Tibial nerve (tissue), 3 donors: Measurements from ENCODE around the gene IGF1R.

ENCODE experiments used
- CTCF ChIP-seq, 5 experiments: fragments of 200-600 bp in 3 of 5; fragments of 450-650 bp in 2 of 5; sonication (generic) in 3 of 5; IDR thresholded peaks; one replicate each; pipeline ENCODE4 v1.5.1; 2016 to 2019; ENCODE audit warnings: antibody characterized with exemption in 5 of 5, mild to moderate bottlenecking in 3 of 5, moderate library complexity in 2 of 5
- POLR2A ChIP-seq, 2 donors: fragments of 450-650 bp; IDR thresholded peaks; one replicate each; pipeline ENCODE4 v1.6.1; 2017; ENCODE audit warnings: antibody characterized with exemption in 2 of 2, mild to moderate bottlenecking in 2 of 2, moderate library complexity in 2 of 2

GRCh38 chr15:98682992-98683701 is 34.8 kb downstream of the IGF1R start:
- TF ChIP-seq CTCF (IDR thresholded peaks at IDR 0.05): no peak
- no peak for TF ChIP-seq POLR2A (IDR thresholded peaks at IDR 0.05)
